GM18951 (cell line): ENCODE results near the gene STK36.

Experiments used
- POLR2A ChIP-seq: IDR thresholded peaks from 4 replicates; pipeline ENCODE4 v1.6.1; 2011; ENCODE audit warnings: mild to moderate bottlenecking; ENCODE audit not compliant: insufficient read length, insufficient read depth; ENCODE audit errors: extremely low read depth
- in situ Hi-C: fragments of 300-500 bp; cut with MboI; formaldehyde crosslinking; loops from one replicate; pipeline ENCODE4 v1.12.0; 2022; ENCODE audit warnings: low sequenced_read_pairs, mixed read lengths, inconsistent platforms; ENCODE audit not compliant: unreplicated experiment

STK36 gene

GRCh38 chr2:218719457-218719856 is 47.6 kb downstream of the STK36 start:
- in situ Hi-C loops, result no loop called here

GRCh38 chr2:218720048-218721041 is 48.5 kb downstream of the STK36 start:
- in situ Hi-C loops, result no loop called here
- TF ChIP-seq POLR2A, result no peak

More at GRCh38 chr2:218719457-218719856, 47.6 kb downstream of the STK36 start:
- TF ChIP-seq POLR2A, result no peak

GRCh38 chr2:218721488-218721887 is 49.6 kb downstream of the STK36 start:
- in situ Hi-C loops, result no loop called here
- no peak for TF ChIP-seq POLR2A

- in situ Hi-C loops, result no loop called here
- no peak for TF ChIP-seq POLR2A
Measured at GRCh38 chr2:218721934-218722333, 50.0 kb downstream of the STK36 start.

GRCh38 chr2:218722419-218722818 is 50.5 kb downstream of the STK36 start:
- in situ Hi-C loops, result no loop called here
- no peak for TF ChIP-seq POLR2A

DNA sequence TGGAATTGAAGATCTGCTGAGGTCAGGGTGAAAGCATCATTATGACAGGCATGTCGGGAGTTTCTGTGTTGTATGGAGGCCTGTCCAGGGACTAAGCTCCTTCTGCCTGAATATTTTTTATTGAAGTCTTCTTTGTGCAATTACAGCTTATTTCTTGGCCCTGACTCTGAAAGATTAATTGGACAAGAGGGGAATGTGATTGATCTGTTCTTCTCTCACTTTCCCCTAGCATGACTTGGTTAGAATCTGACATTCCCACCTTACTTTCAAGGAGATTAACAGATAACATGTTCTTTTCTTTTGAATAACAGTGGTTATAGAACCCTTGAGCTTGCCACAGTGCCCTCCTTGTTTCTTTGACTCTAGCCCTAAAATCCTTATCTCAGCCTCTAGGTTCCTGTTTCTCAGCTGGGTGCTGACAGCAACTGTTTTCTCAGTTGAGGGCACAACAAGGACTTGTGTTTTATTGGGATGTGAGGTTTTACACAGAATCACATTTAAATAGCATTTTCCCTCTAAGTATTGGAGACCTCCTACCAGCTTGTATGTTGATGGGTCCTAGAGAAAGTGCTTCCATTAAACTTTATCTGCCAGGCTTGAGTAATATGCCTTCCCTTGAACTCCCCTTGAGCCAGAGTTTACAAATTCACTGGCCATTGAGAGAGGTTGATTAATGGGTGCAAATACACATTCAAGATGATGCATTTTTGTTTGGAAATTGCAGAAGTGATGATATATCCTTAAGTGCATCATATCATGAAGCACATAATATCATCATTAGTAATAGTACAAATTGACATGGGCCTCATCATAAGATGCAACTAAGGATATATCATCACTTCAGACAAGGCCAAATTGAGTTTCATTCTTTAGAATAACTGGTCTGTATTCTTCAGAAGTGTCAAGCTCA is 51.2 kb downstream of the STK36 start:
- in situ Hi-C loops, result no loop called here
- TF ChIP-seq POLR2A, result no peak

DNA sequence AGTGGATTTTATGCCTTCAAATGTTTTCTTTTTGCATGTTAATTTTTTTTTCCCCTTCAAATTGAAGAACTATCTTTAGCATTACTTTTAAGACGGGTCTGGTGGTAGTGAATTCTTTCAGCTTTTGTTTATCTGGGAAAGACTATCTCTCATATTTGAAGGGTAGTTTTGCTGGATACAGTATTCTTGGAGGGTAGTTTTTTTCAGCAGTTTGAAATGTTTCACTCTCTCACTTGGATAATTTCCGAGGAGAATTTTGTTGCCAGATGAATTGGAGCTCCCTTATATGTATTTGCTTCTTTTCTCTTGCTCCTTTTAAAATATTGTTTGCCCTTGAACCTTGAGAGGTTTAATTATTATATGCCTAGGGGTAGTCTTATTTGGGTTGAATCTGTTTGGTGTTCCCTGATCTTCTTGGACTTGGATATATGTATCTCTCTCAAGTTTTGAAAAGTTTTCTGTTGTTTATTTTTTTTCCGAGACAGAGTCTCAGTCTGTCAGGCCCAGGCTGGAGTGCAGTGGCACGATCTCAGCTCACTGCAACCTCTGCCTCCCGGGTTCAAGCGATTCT is 54.2 kb downstream of the STK36 start:
- in situ Hi-C loops, result no loop called here
- TF ChIP-seq POLR2A, result no peak

DNA sequence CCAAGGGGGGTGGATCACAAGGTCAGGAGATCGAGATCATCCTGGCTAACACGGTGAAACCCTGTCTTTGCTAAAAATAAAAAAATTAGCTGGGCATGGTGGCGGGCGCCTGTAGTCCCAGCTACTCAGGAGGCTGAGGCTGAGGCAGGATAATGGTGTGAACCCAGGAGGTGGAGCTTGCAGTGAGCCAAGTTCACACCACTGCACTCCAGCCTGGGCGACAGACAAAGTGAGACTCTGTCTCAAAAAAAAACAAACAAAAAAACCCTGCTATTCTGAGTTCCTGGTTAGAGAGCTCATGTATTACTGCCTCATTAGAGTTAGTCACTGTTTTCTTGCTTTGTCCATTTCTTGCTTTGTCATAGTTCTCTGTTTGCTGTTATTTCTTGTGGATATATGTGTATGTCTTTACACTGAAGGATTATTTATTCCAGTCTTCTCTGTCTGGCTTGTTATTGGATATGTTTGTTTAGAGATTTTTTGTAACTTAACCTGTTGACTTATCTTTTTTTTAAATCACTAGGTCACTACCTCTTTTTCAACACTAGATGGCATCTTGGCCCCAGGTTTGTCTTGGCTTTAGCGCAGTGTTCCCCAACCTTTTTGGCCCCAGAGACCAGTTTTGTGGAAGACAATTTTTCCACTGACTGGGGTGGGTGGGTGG is 55.7 kb downstream of the STK36 start:
- TF ChIP-seq POLR2A, result no peak
- in situ Hi-C loops, result no loop called here

- in situ Hi-C loops, result no loop called here
- no peak for TF ChIP-seq POLR2A
Measured at GRCh38 chr2:218729640-218730039, 57.8 kb downstream of the STK36 start.

- in situ Hi-C loops, result no loop called here
- no peak for TF ChIP-seq POLR2A
Measured at GRCh38 chr2:218732052-218732760, 60.3 kb downstream of the STK36 start.

DNA sequence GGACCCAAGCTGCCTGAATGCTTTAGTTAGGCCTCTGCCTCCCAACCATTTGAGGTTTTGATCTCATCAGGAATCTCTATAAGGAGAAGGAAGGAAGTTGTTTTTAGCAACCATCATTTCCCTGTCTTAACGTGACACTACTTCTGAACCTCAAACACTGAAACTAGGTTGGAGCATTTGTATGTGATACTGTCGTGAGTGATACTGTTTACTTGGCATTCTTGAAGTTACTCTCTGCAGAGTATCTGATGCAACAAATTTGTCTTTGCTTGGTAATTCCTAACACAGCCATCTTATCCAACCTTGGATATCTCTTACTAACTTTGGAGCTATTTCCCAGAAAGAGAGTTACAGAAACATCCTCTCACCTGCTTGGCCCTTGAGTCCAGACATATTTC is 60.9 kb downstream of the STK36 start:
- TF ChIP-seq POLR2A, result no peak
- in situ Hi-C loops, result no loop called here
